Measurements from ENCODE around the gene FCHSD2.

DNA sequence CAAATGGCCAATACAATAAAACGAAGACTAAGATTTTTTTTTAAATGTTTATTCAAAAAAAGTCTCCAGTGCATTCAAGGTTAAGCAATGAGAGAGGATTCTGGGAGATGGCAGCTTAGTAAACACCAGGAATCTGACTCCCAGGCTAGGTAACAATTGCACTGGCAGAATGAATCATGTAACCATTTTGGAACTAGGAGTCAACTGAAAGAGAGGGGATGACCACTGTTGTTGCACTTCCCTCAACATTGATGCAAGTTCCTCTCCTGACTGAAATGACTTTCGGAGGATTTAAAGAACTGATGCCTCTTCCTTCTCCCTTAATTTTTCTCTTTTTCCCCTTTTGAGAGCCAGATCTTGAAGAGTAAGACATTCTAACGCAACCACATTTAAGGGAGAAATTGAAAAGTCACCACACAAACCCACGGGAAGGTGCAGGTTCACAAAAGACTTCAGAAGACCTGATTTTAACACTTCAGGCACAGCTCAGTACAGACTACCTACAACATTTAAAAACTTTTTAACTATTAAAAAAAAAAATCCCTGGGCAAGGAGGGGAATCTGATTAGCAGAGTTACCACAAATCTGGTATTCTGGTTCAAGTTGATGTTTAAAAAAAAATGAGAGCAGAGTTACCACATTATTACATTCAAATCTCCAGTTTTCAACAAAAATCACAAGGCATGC is 56.8 kb downstream of the FCHSD2 start:
- TF ChIP-seq GABPA (IDR thresholded peaks at IDR 0.05 in 1 of 2, conservative IDR thresholded peaks at IDR 0.05 in 1 of 2) (no peak), TAF1 (conservative IDR thresholded peaks at IDR 0.05) (no peak), YY1 (IDR thresholded peaks at IDR 0.05) (no peak), CTCF (IDR thresholded peaks at IDR 0.05; ENCODE audit: low read depth, low read length, missing input control) (no peak), ATF3 (IDR thresholded peaks at IDR 0.05) (no peak), SP1 (IDR thresholded peaks at IDR 0.05) (no peak), EGR1 (IDR thresholded peaks at IDR 0.05; ENCODE audit: low read depth in 2 of 2) (no peak), HNF4G (IDR thresholded peaks at IDR 0.05) (no peak), JUND (IDR thresholded peaks at IDR 0.05) (no peak), RAD21 (IDR thresholded peaks at IDR 0.05) (no peak), REST (IDR thresholded peaks at IDR 0.05) (no peak), RXRA (IDR thresholded peaks at IDR 0.05) (no peak), NR2F2 (IDR thresholded peaks at IDR 0.05) (no peak)
- TF ChIP-seq, protein P1, sequence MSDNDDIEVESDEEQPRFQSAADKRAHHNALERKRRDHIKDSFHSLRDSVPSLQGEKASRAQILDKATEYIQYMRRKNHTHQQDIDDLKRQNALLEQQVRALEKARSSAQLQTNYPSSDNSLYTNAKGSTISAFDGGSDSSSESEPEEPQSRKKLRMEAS (IDR thresholded peaks at IDR 0.05), result no peak

All from liver (tissue), 3 donors.